ENCODE data around the gene ASRGL1. TPM values are rescaled to one million over a fixed set of nuclear protein-coding genes. Genes with fewer than 3 reads are reported as not detected.
"Not testable (repeated sequence)": the region's sequence is repeated elsewhere in the genome, so short reads cannot be mapped to it uniquely, and the experiment has no call there.

ASRGL1 gene
- total RNA-seq, 1 donor from 2014 or later, result 9.3 TPM

DNA sequence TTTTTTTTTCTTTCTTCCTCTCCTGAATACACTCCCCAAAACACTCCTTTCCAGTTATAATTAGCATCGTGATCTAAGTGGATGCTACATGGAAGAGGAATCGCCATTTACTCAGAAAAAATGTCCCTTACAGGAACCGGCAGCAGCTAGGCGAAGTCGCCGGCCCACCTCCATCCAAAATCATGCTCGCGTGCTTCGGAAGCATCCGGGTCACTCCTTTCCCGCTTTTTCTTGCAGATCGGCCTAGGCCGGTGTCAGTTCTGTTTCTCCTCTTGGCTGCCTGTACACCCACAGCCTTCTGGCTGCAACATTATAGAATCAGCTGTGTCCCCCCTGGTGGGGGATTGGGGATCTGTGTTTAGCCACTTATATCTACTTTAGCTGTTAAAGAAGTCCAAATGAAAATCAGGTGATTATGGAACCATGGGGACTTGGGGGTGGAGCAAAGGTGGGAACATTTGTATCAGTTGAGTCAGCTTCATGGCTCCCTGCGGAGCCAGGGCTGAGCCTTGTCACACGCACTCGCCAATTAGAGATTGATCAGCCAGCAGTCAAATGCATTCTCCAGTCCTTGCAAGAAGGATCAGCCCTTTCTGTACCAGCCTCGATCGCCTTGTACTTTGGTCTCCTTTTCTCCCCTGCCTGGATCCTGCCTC is 36.3 kb downstream of the ASRGL1 start:
- H3K36me3 Mint-ChIP-seq (ENCODE audit: low read depth, unreplicated experiment), result no peaks in the 10 kb centered on the region
- no peaks in the 10 kb centered on the region for H3K4me1 Mint-ChIP-seq (ENCODE audit: unreplicated experiment)
- no peaks in the 10 kb centered on the region for H3K9me3 Mint-ChIP-seq (ENCODE audit: unreplicated experiment)
- H3K27ac Mint-ChIP-seq (ENCODE audit: unreplicated experiment), result no peak overlapping the region
- TF ChIP-seq, protein P1, sequence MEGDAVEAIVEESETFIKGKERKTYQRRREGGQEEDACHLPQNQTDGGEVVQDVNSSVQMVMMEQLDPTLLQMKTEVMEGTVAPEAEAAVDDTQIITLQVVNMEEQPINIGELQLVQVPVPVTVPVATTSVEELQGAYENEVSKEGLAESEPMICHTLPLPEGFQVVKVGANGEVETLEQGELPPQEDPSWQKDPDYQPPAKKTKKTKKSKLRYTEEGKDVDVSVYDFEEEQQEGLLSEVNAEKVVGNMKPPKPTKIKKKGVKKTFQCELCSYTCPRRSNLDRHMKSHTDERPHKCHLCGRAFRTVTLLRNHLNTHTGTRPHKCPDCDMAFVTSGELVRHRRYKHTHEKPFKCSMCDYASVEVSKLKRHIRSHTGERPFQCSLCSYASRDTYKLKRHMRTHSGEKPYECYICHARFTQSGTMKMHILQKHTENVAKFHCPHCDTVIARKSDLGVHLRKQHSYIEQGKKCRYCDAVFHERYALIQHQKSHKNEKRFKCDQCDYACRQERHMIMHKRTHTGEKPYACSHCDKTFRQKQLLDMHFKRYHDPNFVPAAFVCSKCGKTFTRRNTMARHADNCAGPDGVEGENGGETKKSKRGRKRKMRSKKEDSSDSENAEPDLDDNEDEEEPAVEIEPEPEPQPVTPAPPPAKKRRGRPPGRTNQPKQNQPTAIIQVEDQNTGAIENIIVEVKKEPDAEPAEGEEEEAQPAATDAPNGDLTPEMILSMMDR (IDR thresholded peaks at IDR 0.05; ENCODE audit: unreplicated experiment), result no peak
- H3K27me3 Mint-ChIP-seq (ENCODE audit: unreplicated experiment), result no peaks in the 10 kb centered on the region
- no peak for DNase-seq (ENCODE audit: low spot score)
- no peak overlapping the region for H3K4me3 Mint-ChIP-seq (ENCODE audit: unreplicated experiment)

DNA sequence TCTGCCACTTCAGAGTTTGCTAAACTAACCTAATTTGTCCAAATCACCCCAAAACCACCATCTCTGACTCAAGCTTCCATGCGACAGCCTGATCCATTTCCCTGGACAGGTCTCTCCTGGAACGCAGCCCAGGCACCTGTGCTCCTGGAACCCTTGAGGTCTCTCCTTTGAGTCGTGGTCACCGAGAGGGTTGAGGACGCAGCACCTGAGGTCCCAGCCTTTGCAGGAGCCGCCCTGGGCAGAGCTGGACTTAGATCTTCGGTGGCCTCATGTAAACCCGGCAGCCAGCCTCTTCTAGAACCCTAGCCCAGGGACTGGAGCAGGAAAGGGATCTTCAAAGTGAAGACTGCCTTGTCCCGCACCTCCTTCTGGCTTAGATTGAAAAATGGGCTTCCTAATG is 37.6 kb downstream of the ASRGL1 start:
- DNase-seq (ENCODE audit: low spot score), result no peak
- TF ChIP-seq, protein P1 (IDR thresholded peaks at IDR 0.05; ENCODE audit: unreplicated experiment), result no peak
- H3K4me1 Mint-ChIP-seq (ENCODE audit: unreplicated experiment), result no peaks in the 10 kb centered on the region
- no peaks in the 10 kb centered on the region for H3K36me3 Mint-ChIP-seq (ENCODE audit: low read depth, unreplicated experiment)
- H3K9me3 Mint-ChIP-seq (ENCODE audit: unreplicated experiment), result no peaks in the 10 kb centered on the region
- H3K4me3 Mint-ChIP-seq (ENCODE audit: unreplicated experiment), result no peak overlapping the region
- H3K27ac Mint-ChIP-seq (ENCODE audit: unreplicated experiment), result no peak overlapping the region
- no peaks in the 10 kb centered on the region for H3K27me3 Mint-ChIP-seq (ENCODE audit: unreplicated experiment)

DNA sequence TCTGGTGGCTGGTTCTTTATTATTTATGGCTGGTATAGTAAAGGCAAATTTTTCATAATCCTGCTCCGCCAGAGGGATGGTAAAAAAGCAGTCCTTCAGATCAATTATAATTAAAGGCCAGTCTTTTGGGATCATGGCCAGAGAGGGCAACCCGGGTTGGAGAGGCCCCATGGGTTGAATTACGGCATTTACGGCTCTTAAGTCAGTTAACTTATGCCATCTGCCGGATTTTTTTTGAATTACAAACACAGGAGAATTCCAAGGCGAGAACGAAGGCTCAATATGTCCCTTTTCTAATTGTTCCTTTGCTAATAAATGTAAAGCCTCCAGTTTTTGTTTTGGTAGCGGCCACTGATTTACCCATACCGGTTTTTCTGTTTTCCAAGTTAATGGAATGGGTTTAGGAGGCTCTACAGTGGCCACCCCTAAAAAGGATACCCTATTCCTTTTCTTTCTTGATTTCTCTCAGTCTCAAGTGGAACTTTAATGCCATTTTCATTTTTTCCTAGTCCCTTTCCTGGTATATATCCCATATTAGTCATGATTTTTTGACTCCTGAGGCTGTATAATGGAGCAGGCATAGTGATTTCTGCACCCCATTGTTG is 41.3 kb downstream of the ASRGL1 start:
- H3K27me3 Mint-ChIP-seq (ENCODE audit: unreplicated experiment); H3K27ac Mint-ChIP-seq (ENCODE audit: unreplicated experiment); H3K36me3 Mint-ChIP-seq (ENCODE audit: low read depth, unreplicated experiment); H3K4me3 Mint-ChIP-seq (ENCODE audit: unreplicated experiment); H3K9me3 Mint-ChIP-seq (ENCODE audit: unreplicated experiment): not testable (repeated sequence)
- peaks cover 10% of the 10 kb centered on the region for H3K4me1 Mint-ChIP-seq (ENCODE audit: unreplicated experiment)
- DNase-seq (ENCODE audit: low spot score), result peak; percentile 30
- TF ChIP-seq, protein P1 (IDR thresholded peaks at IDR 0.05; ENCODE audit: unreplicated experiment), result peak; percentile 54

DNA sequence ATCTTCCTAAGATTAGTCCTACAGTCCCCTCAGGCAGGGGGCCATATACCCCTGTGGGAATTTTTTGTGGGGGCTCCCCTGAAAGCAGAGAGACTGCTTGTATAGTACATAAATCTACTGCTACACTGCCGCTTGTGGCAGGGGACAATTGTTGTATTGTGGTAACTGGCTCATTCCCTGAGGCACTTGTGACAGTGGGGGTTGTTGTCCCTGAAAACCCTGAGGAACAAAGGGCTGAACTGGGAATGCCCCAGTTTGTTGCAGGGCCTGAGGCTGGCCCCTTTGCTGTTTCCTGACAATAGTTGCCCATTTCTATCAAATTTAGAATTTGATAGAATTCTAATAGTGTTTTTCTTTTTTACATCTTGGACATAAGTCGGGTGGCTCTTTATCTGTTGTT is 42.3 kb downstream of the ASRGL1 start:
- H3K4me1 Mint-ChIP-seq (ENCODE audit: unreplicated experiment), result peaks cover 10% of the 10 kb centered on the region
- not testable (repeated sequence) for H3K36me3 Mint-ChIP-seq (ENCODE audit: low read depth, unreplicated experiment); H3K4me3 Mint-ChIP-seq (ENCODE audit: unreplicated experiment)

DNA sequence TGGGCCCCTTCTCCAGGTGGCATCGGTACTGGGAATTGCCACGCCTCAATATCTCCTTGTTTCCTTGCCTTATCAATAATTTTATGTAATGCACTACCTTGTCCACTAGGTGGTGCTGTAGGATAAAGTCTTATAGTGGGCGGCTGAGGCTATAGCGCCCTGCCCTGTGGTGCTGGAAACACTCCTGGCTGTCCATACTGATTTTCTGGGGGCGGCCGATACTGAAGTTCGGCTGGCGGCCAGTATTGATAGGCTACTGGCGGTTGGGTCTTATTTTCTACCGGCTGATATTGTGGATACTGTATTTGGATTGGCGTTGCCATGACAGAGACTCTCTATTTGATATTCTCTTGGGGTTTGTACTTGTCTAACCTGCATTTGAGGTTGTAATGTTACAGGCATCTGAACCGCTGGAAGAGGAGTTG is 43.6 kb downstream of the ASRGL1 start:
- peak; percentile 55 for DNase-seq (ENCODE audit: low spot score)
- H3K27me3 Mint-ChIP-seq (ENCODE audit: unreplicated experiment); H3K4me3 Mint-ChIP-seq (ENCODE audit: unreplicated experiment); H3K9me3 Mint-ChIP-seq (ENCODE audit: unreplicated experiment); H3K36me3 Mint-ChIP-seq (ENCODE audit: low read depth, unreplicated experiment): not testable (repeated sequence)
- peak overlapping the region; percentile 8 for H3K27ac Mint-ChIP-seq (ENCODE audit: unreplicated experiment)
- H3K4me1 Mint-ChIP-seq (ENCODE audit: unreplicated experiment), result peaks cover 10% of the 10 kb centered on the region
- TF ChIP-seq, protein P1 (IDR thresholded peaks at IDR 0.05; ENCODE audit: unreplicated experiment), result peak; percentile 97

More for the DNA sequence above, 42.3 kb downstream of the ASRGL1 start:
- H3K27me3 Mint-ChIP-seq (ENCODE audit: unreplicated experiment); H3K9me3 Mint-ChIP-seq (ENCODE audit: unreplicated experiment); DNase-seq (ENCODE audit: low spot score); H3K27ac Mint-ChIP-seq (ENCODE audit: unreplicated experiment): not testable (repeated sequence)

Measured in endothelial cell (in vitro differentiated cells).